ENCODE results near the gene IKZF1.

Gene IKZF1

DNA sequence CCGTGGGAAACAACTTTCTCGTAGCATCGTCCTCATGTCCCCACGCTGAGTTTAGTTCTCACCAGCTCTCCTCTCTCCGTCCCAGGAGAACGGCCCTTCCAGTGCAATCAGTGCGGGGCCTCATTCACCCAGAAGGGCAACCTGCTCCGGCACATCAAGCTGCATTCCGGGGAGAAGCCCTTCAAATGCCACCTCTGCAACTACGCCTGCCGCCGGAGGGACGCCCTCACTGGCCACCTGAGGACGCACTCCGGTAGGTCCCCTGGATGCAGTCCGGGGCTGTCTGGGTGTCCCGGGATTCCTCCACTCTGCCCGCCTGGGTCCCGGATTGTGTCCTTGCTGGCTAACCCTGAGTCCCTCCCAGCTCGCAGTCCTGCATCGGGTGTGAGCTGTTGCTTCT lies 77.9 kb downstream of the IKZF1 start:
- no peak for DNase-seq

DNA sequence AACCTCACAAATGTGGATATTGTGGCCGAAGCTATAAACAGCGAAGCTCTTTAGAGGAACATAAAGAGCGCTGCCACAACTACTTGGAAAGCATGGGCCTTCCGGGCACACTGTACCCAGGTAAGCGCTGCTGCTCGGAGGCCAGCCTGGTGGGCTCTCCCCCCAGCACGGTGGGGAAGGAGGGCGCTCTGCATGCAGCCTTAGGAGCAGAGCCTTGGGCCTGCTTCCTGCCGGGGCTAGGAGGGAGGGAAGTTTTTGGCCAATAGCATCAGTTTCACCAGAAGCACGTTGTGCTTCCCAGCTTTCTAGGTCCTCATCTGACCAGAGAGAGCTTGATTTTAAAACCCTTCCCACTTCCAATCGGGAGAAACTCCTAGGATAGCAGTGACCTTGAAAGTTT lies 82.8 kb downstream of the IKZF1 start:
- no peak for DNase-seq

DNA sequence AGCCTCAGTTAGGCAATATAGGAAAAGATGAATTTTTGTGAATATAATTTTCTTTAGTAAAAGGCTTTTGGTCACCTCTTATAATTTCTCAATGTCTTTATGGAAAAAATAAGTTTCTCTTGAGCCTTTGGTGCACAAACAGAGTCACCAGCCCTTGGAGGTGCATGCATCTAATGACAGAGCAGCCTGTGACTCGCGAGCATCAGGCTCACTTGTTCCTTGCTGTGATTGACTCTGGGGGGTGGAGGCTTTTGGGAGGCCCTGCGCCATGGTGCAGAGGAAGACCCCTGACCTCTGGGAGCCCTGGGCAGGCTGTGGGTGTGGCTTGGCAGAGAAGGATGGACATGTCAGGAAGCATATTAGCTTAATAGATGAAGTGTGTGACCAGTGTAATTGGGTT lies 85.4 kb downstream of the IKZF1 start:
- no peak for DNase-seq

DNA sequence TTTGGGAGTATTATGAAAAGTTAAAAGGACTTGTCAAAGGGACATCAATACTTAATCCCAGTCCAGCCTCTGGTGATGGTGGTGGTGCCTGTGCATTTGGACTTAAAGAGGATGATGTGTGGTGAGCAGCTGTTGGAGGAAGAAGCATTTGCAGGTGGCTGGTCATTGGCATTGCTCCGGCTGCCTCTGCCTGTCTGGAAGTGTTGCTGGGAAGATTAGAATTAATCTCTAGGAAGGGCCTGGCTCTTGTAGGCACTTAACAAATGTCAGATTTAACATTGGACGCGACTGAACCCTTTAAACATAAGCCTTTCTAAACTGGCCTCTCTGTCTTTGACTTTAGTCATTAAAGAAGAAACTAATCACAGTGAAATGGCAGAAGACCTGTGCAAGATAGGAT lies 86.9 kb downstream of the IKZF1 start:
- no peak for DNase-seq

DNA sequence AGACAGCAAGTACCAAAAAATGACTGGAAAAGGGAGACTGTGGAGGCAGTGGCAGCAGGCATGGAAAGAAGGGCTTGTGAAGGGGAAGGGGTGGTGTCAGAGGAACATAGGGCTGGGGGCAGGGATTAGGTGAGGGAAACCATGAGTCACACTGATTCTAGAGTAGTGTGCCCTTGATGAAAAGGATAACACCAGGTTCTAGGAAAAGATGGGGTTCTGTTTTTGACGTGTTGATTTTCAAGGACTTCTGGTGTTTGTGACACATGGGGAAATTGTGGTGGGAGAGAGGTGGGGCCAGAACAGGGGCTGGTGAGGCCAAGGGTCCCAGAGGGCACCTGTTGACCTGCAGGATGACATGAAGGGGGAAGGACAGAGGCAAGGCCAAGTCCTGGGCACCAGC lies 88.6 kb downstream of the IKZF1 start:
- no peak for DNase-seq

DNA sequence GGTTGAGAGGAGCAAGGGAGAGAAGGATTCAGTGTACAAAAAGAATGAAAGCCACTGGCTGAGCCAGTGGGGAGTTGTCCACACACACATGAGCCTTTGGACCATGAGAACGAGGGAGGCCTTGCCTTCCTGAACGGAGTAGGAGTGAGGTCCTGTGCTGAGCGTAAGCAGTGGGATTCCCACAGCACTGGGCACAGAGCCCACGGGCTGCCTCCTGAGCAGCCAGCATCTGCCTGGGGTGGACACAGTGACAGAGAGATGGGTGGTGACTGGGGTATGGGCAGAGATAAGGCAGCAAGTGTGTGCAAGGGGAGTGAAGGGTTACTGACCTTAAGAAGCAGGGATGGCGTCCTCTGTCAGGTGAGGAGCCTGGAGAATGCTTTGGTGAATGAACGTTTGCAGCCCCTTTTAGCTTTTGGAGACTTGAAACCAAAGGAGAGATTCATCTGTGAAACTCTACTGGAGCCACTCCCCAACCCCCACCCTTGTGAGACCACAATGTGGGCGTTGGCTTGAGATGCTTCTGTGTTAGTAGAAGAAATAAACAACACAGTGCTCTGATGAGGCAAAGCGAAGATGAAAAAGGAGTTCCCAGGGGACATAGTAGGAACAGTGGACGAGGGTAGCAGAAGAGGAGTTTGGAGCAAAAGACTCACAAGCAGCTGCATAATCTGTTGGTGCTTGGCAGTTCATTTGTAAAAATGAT lies 89.2 kb downstream of the IKZF1 start:
- no peak for DNase-seq

DNA sequence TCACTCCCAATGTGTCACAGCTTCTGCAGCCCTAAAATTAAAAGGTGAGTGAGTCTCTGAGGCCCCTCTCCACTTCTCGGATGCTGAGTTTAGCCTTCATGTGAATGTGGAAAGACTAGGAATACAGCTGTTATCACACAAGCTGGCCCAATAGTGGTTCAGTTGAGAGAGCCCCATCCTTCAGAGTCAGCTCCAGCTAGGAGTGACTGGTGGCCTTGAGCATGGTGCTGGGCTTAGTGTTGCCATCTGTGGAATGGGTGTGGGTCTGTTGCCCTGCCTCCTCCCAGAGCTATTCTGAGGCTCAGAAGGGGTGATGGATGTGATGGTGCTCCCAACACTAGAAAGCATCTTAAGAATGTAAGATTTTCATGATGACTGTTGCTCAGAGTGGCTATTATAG lies 89.8 kb downstream of the IKZF1 start:
- DNase-seq = no peak

DNA sequence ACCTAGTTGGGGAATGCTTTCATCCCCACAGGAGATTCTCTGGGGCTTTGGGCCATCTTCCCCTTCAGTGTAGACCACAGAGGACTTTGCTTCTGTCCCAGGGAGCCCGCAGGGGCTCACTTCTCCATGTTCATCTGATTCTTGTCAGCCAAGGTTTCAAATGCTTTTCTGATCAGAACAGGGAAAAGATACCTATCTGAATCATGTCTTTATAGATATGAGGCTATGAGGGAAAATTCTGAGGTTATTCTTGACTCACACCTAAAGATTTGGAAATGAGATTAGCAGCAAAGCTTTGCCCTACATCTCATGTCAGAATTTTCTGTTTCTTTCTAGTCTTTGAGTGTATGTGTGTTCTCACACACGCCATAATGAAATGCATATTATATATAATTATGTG lies 92.3 kb downstream of the IKZF1 start:
- no peak for DNase-seq

DNA sequence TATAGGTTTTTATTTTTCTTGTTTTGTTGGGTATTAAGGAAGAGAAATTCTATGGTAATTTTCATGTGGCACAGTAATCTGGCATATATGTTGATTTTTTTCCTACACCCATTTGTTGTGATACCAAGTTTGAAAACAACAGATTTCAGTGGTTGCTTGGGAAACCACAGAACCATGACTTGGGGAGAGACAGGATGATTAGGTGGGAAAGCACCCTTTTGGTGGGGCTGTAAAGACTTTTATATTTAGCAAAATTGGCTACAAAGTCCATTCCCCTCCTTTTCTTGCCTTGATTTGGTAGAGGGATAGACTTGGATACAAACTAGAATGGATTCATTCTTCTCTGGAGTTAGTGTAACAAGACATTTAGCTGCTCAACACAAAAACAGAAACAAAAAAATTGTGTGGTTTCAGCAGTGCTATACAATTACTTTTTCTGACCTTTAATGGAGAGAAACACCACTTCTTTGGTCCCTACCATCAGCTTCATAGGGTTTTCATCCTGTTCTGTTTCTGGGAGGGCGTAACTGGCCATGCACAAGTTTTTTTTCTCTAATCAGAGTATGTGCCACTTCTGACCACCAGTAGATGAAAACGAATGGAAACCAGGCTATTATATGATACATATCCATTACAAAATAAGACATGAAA lies 92.9 kb downstream of the IKZF1 start:
- no peak for DNase-seq

DNA sequence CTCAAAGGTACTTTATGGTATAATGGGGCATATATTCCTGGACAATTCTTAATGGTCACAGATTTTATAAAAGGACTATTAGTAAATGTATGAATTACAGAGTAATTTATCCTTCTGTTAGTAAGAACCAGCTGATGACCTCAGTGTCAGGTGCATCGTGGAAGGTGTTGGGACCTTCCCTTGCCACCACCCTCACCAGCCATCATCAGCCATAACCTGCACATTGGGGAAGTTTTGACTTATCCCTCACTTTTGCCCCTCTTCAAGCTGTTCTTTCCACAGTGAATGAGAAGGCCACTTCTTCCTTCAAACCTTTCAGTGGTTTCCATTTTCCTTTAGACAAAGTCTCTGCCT lies 93.4 kb downstream of the IKZF1 start:
- no peak for DNase-seq

DNA sequence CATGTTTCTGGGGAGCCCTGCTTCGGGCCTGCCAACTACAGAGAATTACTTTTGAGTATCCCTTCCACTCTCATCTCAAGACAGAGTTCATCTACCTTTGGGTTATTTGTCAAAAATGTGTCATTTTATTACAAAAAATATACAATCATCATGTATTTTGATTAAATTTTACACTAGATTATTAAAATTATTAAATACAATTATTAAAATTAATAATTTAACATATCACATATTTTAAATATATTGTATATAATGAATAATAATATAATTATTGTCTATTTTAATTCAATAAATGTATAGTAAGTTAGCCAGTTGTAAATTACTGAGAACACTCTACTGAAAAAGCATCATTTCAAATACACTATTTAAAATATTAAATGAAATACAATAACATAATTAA lies 94.7 kb downstream of the IKZF1 start:
- DNase-seq = no peak

DNA sequence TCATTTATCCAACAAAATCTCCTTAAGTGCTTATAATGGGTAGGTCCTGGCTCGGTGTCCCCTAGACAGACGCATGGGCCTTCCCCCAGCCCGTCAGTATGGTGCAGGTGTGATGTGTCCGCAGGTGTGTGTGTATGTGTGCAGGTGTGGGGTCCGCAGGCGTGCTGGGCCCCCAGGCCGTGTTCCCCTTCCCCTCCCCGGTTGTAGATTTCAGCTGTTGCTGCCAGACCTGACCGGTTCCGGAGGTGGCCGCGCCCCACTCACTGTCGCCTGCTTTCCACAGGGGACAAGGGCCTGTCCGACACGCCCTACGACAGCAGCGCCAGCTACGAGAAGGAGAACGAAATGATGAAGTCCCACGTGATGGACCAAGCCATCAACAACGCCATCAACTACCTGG lies 95.1 kb downstream of the IKZF1 start:
- no peak for DNase-seq

DNA sequence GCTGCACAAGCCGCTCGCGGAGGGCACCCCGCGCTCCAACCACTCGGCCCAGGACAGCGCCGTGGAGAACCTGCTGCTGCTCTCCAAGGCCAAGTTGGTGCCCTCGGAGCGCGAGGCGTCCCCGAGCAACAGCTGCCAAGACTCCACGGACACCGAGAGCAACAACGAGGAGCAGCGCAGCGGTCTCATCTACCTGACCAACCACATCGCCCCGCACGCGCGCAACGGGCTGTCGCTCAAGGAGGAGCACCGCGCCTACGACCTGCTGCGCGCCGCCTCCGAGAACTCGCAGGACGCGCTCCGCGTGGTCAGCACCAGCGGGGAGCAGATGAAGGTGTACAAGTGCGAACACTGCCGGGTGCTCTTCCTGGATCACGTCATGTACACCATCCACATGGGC lies 95.6 kb downstream of the IKZF1 start:
- DNase-seq = no peak

DNA sequence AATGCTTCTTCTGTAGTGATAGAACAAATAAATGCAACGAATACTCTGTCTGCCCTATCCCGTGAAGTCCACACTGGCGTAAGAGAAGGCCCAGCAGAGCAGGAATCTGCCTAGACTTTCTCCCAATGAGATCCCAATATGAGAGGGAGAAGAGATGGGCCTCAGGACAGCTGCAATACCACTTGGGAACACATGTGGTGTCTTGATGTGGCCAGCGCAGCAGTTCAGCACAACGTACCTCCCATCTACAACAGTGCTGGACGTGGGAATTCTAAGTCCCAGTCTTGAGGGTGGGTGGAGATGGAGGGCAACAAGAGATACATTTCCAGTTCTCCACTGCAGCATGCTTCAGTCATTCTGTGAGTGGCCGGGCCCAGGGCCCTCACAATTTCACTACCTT lies 99.9 kb downstream of the IKZF1 start:
- no peak for DNase-seq

DNA sequence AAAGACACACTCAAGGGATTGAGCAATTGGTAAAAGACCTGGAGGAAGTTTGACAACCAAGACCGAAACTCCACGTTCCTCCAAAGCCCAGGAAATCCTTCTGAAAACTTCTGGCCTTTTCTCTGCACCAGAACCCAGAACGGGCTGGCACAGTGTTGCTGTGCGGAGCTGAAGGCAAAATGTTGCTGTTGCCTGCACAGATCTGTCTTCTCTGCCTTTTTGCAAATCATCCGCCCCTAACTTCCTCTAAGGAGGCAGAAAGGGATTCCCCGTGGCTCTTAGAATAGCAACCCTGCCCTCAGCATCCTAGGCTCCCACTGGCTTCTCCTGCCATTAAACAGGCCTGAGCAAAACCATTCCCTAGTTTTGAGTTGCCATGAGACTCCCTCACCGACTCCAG lies 100.7 kb downstream of the IKZF1 start:
- no peak for DNase-seq

DNA sequence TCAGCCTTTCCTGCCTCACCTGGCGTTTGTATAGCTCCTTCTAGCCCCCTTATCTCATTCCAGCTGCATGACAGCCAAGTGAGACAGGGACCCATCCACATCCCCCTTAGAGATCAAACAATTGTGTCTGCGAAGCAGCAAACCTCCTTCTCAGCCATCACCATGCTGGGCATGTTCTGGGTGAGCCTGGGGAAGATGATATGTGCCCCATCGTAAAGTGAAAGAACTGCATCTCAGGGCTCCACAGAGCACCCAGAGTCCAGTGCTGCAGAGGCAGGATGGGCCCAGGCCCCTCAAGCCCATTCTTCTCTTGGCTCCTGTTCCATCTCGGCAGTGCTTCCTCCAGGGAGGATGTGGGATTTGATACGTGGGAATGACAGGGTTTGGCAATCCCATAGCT lies 102.4 kb downstream of the IKZF1 start:
- no peak for DNase-seq

DNA sequence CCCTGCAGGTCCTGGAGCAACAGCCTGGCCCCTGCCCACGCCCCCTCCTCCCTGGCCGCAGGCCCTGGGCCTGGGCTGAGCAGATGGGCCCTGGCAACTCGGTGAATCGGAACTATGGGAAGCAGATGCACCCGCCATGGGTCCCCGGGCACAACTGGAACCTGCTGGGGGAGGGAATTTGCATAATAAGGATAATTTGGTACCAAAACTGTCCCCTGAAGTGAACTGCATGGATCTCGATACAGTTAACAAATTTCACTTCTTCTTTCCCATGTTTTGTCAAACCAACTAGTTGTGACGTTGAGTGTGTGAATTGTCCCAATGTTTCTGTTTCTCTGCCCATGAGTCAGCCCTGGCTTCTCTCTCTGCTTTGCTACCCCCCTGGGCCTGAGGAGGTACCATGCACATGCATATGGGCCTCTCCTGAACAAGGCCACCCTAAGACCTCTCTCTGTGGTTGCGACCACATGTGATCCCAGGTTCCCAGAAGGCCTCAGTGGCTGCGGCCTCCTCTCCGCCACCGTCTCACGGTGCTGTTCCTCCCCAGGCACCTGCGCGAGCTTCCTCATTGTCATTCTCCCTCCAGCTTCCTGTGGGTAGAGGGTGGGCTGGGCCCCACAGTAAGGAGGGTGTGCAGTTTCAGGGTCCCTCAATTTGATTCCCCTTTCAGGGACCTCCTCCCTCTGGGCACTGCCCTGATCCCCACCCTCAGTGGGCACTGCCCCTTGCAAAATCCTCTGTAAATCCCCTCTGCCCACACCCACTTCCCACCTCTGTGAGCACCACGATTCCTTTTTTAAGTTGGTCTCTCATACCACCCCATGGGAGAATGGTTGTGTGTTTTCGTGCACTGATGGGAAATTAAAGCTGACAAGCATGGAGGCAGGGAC lies 105.6 kb downstream of the IKZF1 start:
- no peak for DNase-seq

DNA sequence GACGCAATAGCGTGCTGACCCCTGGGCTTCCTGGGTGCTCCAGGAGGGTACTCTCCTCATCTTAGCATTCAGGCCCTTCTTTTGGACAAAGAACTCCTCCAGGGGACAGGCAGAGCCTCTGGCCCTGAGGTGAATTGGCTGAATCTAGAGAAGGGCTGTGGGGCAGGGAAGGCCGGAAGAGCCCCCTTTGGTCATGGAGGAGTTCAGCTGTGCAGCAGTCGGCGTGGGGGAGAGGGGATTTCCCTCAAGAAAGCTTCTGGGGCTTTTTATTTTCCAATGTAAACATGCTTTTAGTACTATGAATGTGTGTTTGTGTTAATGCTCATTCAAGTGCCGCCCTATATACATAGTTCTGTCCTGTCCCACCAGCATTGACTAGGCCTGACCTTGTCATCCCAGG lies 106.8 kb downstream of the IKZF1 start:
- DNase-seq = no peak

DNA sequence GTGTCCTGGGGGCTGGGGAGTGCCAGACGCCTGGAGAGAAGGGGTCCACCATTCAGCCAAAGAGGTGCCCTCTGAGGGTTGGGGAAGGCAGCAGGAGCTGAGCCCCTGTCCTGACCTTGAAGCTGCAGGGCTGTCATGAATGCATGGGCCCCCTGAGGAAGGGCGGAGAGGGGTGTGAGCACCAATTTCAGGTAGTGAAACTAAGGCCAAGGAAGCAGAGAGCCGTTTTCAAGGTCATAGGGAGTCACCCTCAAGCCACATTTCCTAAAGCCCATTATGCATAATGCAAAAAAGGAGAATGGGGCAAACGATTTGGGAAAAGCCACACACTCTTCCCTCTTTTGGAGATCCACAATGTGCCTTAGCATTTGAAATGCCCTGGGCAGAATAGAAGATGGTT lies 108.5 kb downstream of the IKZF1 start:
- DNase-seq = no peak

DNA sequence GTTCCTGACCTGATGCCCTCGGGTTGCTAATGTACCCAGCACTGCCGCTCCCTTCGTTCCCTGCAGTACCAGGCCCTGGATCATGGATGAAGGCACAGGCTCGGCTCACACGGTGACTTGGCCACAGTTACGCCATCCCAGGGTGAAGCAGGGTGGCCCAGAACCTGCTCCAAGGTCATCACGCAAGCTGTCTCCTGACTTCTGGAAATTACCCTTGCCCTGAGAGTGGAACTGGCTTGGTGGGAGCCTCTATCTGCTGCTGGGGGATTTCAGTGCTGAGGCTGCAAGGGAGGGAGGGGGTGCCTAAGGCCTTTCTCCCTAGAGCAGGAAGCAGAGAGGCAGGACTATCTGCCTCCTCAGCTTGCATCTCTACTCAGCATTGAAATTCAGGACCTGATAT lies 109.0 kb downstream of the IKZF1 start:
- DNase-seq = no peak

DNA sequence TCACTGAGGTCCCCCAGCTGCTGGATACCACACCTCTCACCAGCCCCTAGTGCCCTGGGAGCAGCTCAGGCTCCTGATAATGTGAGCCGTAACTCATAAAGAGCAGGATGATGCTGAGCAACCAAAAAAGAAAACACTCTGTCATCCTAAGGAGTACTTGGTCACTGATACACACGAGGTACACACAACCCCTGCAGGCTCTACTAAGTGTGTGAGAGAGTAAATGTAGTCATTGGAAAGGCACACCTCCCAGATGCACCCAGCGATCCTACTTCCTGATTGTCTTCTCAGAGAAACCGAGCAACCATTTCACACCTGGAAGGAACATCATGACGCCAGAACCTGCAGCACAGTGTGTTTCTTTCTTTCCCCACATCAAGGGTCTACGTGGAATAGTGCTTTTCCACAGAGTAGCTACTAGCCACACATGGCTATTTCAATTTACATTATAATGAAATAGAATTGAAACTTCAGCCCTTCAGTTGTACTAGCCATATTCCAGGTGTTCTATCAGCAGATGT lies 111.4 kb downstream of the IKZF1 start:
- DNase-seq = no peak

DNA sequence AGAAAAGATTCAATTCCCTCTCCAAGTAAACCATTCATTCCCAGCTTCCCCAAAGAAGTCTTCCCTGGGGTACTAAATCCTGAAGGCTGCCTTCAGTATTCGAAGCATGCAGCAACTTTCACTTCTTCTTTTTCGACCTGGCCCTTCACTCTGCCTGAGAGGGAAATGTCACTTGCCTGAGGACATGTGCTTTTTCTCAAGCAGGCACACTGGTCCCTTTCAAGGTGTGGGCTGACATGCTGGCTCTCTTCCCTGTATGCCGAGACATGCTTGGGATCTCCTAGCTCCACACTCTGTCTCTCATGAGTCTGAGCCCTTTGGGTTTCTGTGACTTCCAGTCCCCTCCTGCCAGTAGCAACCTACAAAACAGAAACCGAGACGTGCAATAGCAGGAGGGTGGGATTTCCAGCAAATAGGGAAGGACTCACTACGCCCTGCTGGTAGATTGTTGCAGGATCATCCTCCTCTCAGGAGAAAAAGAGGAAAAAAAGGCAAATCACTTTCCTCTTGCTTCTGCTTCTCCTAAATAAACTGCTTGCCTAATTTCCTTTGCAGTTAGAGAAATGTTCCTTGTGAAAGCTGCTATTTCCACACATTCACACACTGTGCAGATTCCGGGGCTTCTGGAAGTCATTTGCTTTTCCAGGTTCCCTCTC lies 112.1 kb downstream of the IKZF1 start:
- no peak for DNase-seq

DNA sequence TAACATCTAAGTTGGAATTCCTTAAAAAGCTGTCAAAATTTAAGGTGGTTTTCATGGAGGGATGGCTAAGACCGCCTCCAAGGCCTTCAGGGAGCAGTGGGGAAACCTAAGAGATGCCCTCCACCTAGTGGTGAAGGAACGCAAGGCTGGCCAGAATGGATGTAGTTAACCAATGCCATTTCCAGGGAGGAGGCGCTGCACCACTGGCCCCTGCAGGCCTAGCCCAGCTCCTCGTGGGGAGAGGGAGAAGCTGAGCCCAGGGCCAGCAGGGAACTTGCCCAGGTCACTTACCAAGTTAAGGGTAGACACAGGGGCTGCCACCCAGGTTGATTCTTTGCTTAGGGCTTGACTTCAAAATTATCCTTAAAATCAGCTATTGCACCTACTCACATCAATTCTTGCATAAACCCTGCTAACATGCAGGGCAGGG lies 113.6 kb downstream of the IKZF1 start:
- peak; percentile 71 for DNase-seq

All from femur (tissue), 1 donor.